WI38 (cell line): ENCODE data around the gene SUFU.

Source experiments
- H3K4me3 ChIP-seq: 2 replicates; pipeline ENCODE4 v1.5.1; 2011; ENCODE audit warnings: low read depth, mild to moderate bottlenecking, control low read depth, low read length
- TF ChIP-seq, protein P1 (sequence below): IDR thresholded peaks from 2 replicates; pipeline ENCODE4 v1.5.1; 2012; ENCODE audit warnings: low read depth, mild to moderate bottlenecking, control low read depth, low read length

SUFU gene

DNA sequence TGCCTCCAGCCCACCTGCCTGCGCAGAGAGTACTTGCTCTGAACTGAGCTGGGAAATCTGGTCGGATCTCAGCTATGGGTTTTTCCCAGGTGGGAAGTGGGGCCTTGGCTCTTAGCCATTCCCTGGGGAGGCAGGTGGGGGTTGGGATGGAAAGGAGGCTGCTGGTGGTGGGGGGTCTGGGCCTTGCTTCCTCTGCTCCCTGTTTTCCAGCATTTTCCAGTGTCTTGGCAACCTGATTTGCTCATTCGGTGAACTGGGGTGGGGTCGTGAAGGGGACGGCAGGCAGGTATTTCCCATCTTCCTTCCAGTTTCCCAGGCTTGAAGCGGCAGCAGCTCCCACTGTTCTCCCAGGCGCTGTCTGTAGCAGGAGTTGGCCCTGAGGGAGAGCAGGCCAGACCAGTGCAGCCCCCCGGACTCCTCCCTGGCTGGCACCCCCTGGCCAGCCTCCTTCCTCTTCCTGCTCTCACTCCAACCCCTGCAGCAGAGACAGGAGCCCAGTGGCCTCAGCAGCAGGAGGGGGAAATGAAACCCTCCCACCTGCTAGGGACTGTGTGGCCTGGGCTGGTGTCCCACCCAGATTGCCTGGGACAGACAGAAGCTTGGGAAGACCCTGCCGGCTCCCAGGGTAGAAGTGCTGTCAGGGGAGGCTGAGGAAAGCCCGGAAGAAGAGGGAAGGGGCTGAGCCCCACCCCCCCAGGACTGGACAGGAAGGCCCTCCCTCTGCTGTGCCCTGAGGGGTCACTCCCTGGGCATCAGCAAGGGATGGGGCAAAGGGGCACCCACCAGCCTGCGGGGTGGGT lies 147.1 kb downstream of the SUFU start:
- TF ChIP-seq, protein P1, sequence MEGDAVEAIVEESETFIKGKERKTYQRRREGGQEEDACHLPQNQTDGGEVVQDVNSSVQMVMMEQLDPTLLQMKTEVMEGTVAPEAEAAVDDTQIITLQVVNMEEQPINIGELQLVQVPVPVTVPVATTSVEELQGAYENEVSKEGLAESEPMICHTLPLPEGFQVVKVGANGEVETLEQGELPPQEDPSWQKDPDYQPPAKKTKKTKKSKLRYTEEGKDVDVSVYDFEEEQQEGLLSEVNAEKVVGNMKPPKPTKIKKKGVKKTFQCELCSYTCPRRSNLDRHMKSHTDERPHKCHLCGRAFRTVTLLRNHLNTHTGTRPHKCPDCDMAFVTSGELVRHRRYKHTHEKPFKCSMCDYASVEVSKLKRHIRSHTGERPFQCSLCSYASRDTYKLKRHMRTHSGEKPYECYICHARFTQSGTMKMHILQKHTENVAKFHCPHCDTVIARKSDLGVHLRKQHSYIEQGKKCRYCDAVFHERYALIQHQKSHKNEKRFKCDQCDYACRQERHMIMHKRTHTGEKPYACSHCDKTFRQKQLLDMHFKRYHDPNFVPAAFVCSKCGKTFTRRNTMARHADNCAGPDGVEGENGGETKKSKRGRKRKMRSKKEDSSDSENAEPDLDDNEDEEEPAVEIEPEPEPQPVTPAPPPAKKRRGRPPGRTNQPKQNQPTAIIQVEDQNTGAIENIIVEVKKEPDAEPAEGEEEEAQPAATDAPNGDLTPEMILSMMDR = no peak
- H3K4me3 ChIP-seq = no peak overlapping the region

GRCh38 chr10:102651455-102652169 lies 147.8 kb downstream of the SUFU start:
- H3K4me3 ChIP-seq = no peak overlapping the region
- TF ChIP-seq, protein P1 = no peak

GRCh38 chr10:102652170-102652916 lies 148.6 kb downstream of the SUFU start:
- TF ChIP-seq, protein P1 = no peak
- no peak overlapping the region for H3K4me3 ChIP-seq

DNA sequence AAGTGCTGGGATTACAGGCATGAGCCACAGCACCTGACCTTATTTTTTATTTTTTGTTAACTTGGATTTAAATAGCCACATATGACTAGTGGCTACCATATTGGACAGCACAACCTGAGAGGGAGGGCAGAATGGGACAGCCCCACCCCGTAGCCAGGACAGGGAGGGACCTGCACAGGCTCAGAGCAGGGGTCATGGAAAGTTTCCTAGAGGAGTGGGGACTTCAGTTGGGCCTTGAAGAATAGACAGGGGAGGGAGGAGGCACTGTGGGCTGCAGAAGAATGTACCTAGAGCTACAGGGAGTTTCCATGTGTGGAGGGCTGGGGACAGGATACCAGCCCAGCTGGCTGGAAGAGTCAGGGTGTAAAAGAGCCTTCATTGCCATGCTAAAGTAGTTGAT lies 149.3 kb downstream of the SUFU start:
- no peak overlapping the region for H3K4me3 ChIP-seq
- TF ChIP-seq, protein P1 = no peak

- TF ChIP-seq, protein P1 = no peak
- H3K4me3 ChIP-seq = no peak overlapping the region
These were observed 150.8 kb downstream of the SUFU start for GRCh38 chr10:102654566-102654965.

DNA sequence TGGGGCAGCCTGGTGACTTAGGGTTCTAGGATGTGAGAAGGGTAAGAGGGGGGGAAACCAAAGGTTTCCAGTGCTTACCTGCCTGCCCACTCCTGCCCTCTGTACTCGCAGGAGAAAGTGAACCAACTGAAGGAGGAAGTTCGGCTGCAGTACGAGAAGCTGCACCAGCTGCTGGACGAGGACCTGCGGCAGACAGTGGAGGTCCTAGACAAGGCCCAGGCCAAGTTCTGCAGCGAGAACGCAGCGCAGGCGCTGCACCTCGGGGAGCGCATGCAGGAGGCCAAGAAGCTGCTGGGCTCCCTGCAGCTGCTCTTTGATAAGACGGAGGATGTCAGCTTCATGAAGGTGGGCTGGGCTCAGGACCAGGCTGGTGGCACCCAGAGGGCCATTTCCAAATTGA lies 151.2 kb downstream of the SUFU start:
- no peak overlapping the region for H3K4me3 ChIP-seq
- TF ChIP-seq, protein P1 = no peak

DNA sequence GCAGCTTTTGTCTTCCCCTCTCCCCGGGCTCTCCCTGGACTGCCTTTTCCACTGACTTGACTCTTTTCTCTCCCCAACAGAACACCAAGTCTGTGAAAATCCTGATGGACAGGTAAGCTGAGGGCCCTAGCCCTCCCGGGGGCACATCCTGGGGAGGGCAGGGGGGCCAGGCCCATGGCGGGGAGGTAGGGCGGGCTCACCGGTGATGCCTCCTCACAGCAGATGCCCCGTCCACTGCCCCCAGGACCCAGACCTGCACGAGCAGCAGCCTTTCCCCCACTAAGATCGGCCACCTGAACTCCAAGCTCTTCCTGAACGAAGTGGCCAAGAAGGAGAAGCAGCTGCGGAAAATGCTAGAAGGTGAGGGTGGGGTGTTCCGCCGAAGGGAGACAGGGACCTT lies 152.3 kb downstream of the SUFU start:
- no peak overlapping the region for H3K4me3 ChIP-seq
- TF ChIP-seq, protein P1 = no peak
